IMR-90 (cell line): ENCODE results near the gene PPT2. TPM values are rescaled to one million over a fixed set of nuclear protein-coding genes. Genes with fewer than 3 reads are reported as not detected.

Experiments
- ATAC-seq: fragments of 200-7000 bp; cut with Tn5 transposase; 2 replicates; pipeline ENCODE4 v1.9.1; 2020; ENCODE audit warnings: low read depth, mild to moderate bottlenecking, moderate library complexity
- BruUV-seq: library from RNA; stranded (reverse); fragments of 400-500 nt; replicated peaks from 2 replicates; lab custom pipeline; 2021; lab: Mats Ljungman, UMichigan
- CTCF ChIA-PET: fragments of 300-600 bp; formaldehyde crosslinking; extraction: SDS; loops from one replicate; lab custom pipeline; 2021; ENCODE audit warnings: antibody characterized with exemption; lab: Yijun Ruan, JAX
- POLR2A ChIA-PET: fragments of 300-600 bp; sonication (Branson Sonifier 250); formaldehyde crosslinking; loops from one replicate; lab custom pipeline; 2022; ENCODE audit warnings: antibody characterized with exemption; ENCODE audit not compliant: unreplicated experiment; lab: Charles Lee
- DNase-seq: peaks from one replicate; pipeline ENCODE4 v3.0.0; 2013
- H2AFZ ChIP-seq: replicated peaks from 2 replicates; pipeline ENCODE3; 2013; ENCODE audit warnings: low read length, mild to moderate bottlenecking; ENCODE audit not compliant: poor library complexity
- H2AK5ac ChIP-seq: 2 replicates; pipeline ENCODE4 v1.6.1; 2013; ENCODE audit warnings: low read depth, low read length, inconsistent platforms
- H2AK9ac ChIP-seq: replicated peaks from 2 replicates; pipeline ENCODE3; 2013; ENCODE audit warnings: mild to moderate bottlenecking, low read depth, low read length, moderate library complexity; ENCODE audit not compliant: poor library complexity
- H2BK120ac ChIP-seq: 2 replicates; pipeline ENCODE4 v1.6.1; 2013; ENCODE audit warnings: low read depth, low read length, inconsistent platforms
- H2BK15ac ChIP-seq: 3 replicates; pipeline ENCODE4 v1.6.1; 2013; ENCODE audit warnings: low read depth, low read length, inconsistent platforms
- H2BK20ac ChIP-seq: 2 replicates; pipeline ENCODE4 v1.6.1; 2013; ENCODE audit warnings: low read depth, mild to moderate bottlenecking, inconsistent platforms, low read length, moderate library complexity
- H2BK5ac ChIP-seq: 2 replicates; pipeline ENCODE4 v1.6.1; 2013; ENCODE audit warnings: mild to moderate bottlenecking, low read depth, low read length, inconsistent platforms; ENCODE audit not compliant: poor library complexity, severe bottlenecking
- H3K14ac ChIP-seq: replicated peaks from 2 replicates; pipeline ENCODE4 v1.6.1; 2013; ENCODE audit warnings: low read depth, low read length, inconsistent platforms
- H3K18ac ChIP-seq: 2 replicates; pipeline ENCODE4 v1.6.1; 2013; ENCODE audit warnings: low read depth, low read length, control low read depth
- H3K23ac ChIP-seq: 2 replicates; pipeline ENCODE4 v1.6.1; 2013; ENCODE audit warnings: low read depth, low read length, inconsistent platforms
- H3K27ac ChIP-seq: 2 replicates; pipeline ENCODE4 v1.5.1; 2013; ENCODE audit warnings: mild to moderate bottlenecking, control low read depth, low read length; ENCODE audit not compliant: insufficient read depth
- H3K27me3 ChIP-seq: 2 replicates; pipeline ENCODE4 v1.6.1; 2013; ENCODE audit warnings: low read length; ENCODE audit not compliant: control insufficient read depth, insufficient read depth
- H3K36me3 ChIP-seq: 2 replicates; pipeline ENCODE4 v1.6.1; 2013; ENCODE audit warnings: low read length, mixed read lengths; ENCODE audit not compliant: control insufficient read depth, insufficient read depth
- H3K4ac ChIP-seq: 2 replicates; pipeline ENCODE4 v1.6.1; 2013; ENCODE audit warnings: low read depth, low read length, inconsistent platforms
- H3K4me1 ChIP-seq: 2 replicates; pipeline ENCODE4 v1.6.1; 2013; ENCODE audit warnings: low read length, mixed read lengths; ENCODE audit not compliant: control insufficient read depth, insufficient read depth
- H3K4me2 ChIP-seq: 2 replicates; pipeline ENCODE4 v1.6.1; 2013; ENCODE audit warnings: low read depth, mild to moderate bottlenecking, control low read depth, low read length, moderate library complexity
- H3K4me3 ChIP-seq: 2 replicates; pipeline ENCODE4 v1.5.1; 2013; ENCODE audit warnings: low read depth, mild to moderate bottlenecking, control low read depth, low read length, moderate library complexity; ENCODE audit not compliant: insufficient read depth
- H3K56ac ChIP-seq: 2 replicates; pipeline ENCODE4 v1.6.1; 2013; ENCODE audit warnings: low read length, inconsistent platforms; ENCODE audit not compliant: insufficient read depth; ENCODE audit errors: extremely low read depth
- H3K79me1 ChIP-seq, 2 experiments: 2 replicates each; pipeline ENCODE4 v1.6.1; 2013; ENCODE audit warnings: low read length in 2 of 2, inconsistent platforms in 1 of 2, low read depth in 1 of 2
- H3K9ac ChIP-seq: 2 replicates; pipeline ENCODE4 v1.6.1; 2013; ENCODE audit warnings: low read depth, low read length, control low read depth
- H3K9me1 ChIP-seq: 2 replicates; pipeline ENCODE4 v1.6.1; 2013; ENCODE audit warnings: low read length, inconsistent platforms; ENCODE audit not compliant: insufficient read depth
- H3K9me3 ChIP-seq: 2 replicates; pipeline ENCODE4 v1.6.1; 2013; ENCODE audit warnings: low read length; ENCODE audit not compliant: control insufficient read depth, insufficient read depth
- H4K20me1 ChIP-seq: 2 replicates; pipeline ENCODE4 v1.6.1; 2013; ENCODE audit warnings: low read length, inconsistent platforms; ENCODE audit not compliant: insufficient read depth
- H4K5ac ChIP-seq: 2 replicates; pipeline ENCODE4 v1.6.1; 2013; ENCODE audit warnings: mild to moderate bottlenecking, low read depth, low read length, control low read depth
- H4K8ac ChIP-seq, 2 experiments: 2 replicates each; pipeline ENCODE4 v1.6.1; 2013; ENCODE audit warnings: low read depth in 2 of 2, low read length in 2 of 2, control low read depth in 1 of 2, inconsistent platforms in 1 of 2
- H4K91ac ChIP-seq: 2 replicates; pipeline ENCODE4 v1.6.1; 2013; ENCODE audit warnings: low read depth, low read length, inconsistent platforms; ENCODE audit not compliant: insufficient read depth
- BHLHE40 ChIP-seq: fragments of 150-350 bp; IDR thresholded peaks from 2 replicates; pipeline ENCODE4 v1.6.1; 2016; ENCODE audit warnings: mild to moderate bottlenecking, low read depth, low read length
- CEBPB ChIP-seq: IDR thresholded peaks from 2 replicates; pipeline ENCODE4 v1.6.1; 2012; ENCODE audit warnings: low read depth, low read length, improper control_type of control experiment
- MXI1 ChIP-seq: IDR thresholded peaks from 2 replicates; pipeline ENCODE4 v1.6.1; 2012; ENCODE audit warnings: low read depth, mild to moderate bottlenecking, low read length, moderate library complexity, borderline replicate concordance
- RCOR1 ChIP-seq: IDR thresholded peaks from 2 replicates; pipeline ENCODE4 v1.6.1; 2012; ENCODE audit warnings: mild to moderate bottlenecking, low read length, improper control_type of control experiment; ENCODE audit not compliant: insufficient replicate concordance
- SMC3 ChIP-seq: fragments of 150-350 bp; IDR thresholded peaks from 2 replicates; pipeline ENCODE4 v1.6.1; 2016; ENCODE audit warnings: low read depth, mild to moderate bottlenecking, antibody characterized with exemption, low read length, moderate library complexity
- WGBS, 2 experiments: methylation state at CpG; one replicate each; pipeline versions ENCODE4 v1.1.5 to v1.1.7; 2013; ENCODE audit warnings: missing lambda C conversion rate in 2 of 2; ENCODE audit not compliant: insufficient read length in 1 of 2; ENCODE audit errors: extremely low coverage in 2 of 2; 5-methylcytosine and 5-hydroxymethylcytosine counted together
- dilution Hi-C: fragments of 300-500 bp; cut with HindIII; formaldehyde crosslinking; loops from one replicate; pipeline ENCODE4 v1.14.3; 2018; ENCODE audit warnings: low sequenced_read_pairs; ENCODE audit not compliant: unreplicated experiment
- in situ Hi-C: fragments of 300-500 bp; cut with MboI; formaldehyde crosslinking; loops from 3 replicates; pipeline ENCODE4 v1.14.3; 2019; ENCODE audit warnings: low sequenced_read_pairs, inconsistent platforms, mixed read lengths
- intact Hi-C: fragments of 100-400 bp; cut with micrococcal nuclease; formaldehyde crosslinking; loops from 2 replicates; pipeline ENCODE4 v1.10.0; 2022
- polyA plus RNA-seq, 3 experiments: library from polyadenylated mRNA; depleted of rRNA; stranded (reverse); fragments of >200 nt; gene quantifications; 2 replicates each; pipeline ENCODE4 v1.2.3, GENCODE V29; 2012; ENCODE audit warnings: low replicate concordance in 1 of 3
- total RNA-seq: library from RNA; depleted of rRNA; stranded (reverse); fragments of >200 nt; gene quantifications from 2 replicates; pipeline ENCODE4 v1.2.3, GENCODE V29; 2012
- TF ChIP-seq, protein P1 (sequence below): conservative IDR thresholded peaks from 2 replicates; pipeline ENCODE4 v1.5.1; 2012; ENCODE audit warnings: mild to moderate bottlenecking, low read depth, low read length, improper control_type of control experiment
- TF ChIP-seq, protein P2 (sequence below): fragments of 150-350 bp; IDR thresholded peaks from 2 replicates; pipeline ENCODE4 v1.6.1; 2016; ENCODE audit warnings: low read depth, mild to moderate bottlenecking, low read length, moderate library complexity, borderline replicate concordance

Gene PPT2
- total and polyA plus RNA-seq, 2 of the 4 experiments (the other 2 are of a cell fraction) = 3.2 to 16.2 TPM

DNA sequence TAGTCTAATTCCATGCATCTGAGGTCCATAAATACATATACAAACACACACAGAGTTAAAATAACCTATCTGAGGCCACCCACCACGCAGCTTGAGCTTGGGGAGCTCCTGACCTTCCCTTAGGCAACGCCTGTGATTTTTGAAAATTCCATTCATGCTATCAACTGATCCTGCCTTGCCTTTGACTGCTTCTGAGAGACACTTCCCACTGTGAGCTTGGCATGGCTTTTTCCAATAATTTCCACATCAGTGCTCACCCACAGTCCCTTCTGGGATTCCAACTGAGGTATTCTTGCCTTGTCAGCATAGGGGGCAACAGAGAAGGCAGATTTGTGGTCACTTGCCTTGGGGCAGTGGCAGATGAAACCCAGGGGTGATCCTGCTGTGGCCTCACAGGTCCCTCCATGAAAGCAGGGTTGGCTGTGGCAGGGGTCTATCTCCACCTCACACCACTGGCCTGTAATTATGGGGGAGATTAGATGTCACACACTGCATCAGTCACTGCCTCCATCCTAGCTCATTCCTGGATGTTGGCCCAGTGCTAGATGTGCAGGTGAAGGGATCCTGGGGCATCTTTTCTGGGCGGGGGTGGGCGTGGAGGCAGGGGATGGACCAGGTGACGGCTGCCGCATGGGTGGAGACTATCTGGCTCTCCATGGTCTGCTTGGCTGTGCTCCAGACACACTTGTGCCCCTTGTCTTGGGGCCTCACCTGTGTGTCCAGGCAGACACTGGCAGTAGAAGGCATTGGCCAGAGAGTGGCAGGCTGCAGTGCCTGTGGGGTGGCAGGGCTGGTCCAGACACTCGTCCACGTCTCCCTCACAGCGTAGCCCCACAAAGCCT, 49.7 kb downstream of the PPT2 start:
- Histone ChIP-seq H2BK15ac (no peak overlapping the region), H2BK120ac (no peak overlapping the region), H3K79me1 (no peaks in the 10 kb centered on the region), H2BK5ac (no peak overlapping the region), H2AFZ (no peak overlapping the region), H3K4me2 (no peak overlapping the region), H2BK20ac (no peak overlapping the region), H3K9ac (no peak overlapping the region), H3K56ac (no peak overlapping the region), H3K36me3 (no peaks in the 10 kb centered on the region), H3K23ac (no peak overlapping the region), H3K4me3 (no peak overlapping the region), H3K4me1 (no peaks in the 10 kb centered on the region), H2AK9ac (no peak overlapping the region), H3K4ac (no peak overlapping the region), H3K9me1 (no peaks in the 10 kb centered on the region), H3K27me3 (peaks cover 10% of the 10 kb centered on the region; the same call in 1 of the 2 replicates), H3K14ac (no peak overlapping the region), H3K9me3 (no peaks in the 10 kb centered on the region), H4K91ac (no peak overlapping the region), H3K18ac (no peak overlapping the region), H2AK5ac (no peak overlapping the region), H4K5ac (no peak overlapping the region), H3K27ac (no peak overlapping the region), H4K8ac (no peak overlapping the region), H4K20me1 (no peaks in the 10 kb centered on the region)
- intact Hi-C loops (no loop called here), in situ Hi-C loops (no loop called here), dilution Hi-C loops (no loop called here)
- WGBS, 2 experiments = 76% methylated on average over 6 of the region's 9 CpGs; no CpG with 5 or more reads in 1 of the 2 experiments
- no peak for TF ChIP-seq SMC3
- TF ChIP-seq, protein P1, sequence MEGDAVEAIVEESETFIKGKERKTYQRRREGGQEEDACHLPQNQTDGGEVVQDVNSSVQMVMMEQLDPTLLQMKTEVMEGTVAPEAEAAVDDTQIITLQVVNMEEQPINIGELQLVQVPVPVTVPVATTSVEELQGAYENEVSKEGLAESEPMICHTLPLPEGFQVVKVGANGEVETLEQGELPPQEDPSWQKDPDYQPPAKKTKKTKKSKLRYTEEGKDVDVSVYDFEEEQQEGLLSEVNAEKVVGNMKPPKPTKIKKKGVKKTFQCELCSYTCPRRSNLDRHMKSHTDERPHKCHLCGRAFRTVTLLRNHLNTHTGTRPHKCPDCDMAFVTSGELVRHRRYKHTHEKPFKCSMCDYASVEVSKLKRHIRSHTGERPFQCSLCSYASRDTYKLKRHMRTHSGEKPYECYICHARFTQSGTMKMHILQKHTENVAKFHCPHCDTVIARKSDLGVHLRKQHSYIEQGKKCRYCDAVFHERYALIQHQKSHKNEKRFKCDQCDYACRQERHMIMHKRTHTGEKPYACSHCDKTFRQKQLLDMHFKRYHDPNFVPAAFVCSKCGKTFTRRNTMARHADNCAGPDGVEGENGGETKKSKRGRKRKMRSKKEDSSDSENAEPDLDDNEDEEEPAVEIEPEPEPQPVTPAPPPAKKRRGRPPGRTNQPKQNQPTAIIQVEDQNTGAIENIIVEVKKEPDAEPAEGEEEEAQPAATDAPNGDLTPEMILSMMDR = no peak
- no peak for TF ChIP-seq MXI1
- TF ChIP-seq, protein P2, sequence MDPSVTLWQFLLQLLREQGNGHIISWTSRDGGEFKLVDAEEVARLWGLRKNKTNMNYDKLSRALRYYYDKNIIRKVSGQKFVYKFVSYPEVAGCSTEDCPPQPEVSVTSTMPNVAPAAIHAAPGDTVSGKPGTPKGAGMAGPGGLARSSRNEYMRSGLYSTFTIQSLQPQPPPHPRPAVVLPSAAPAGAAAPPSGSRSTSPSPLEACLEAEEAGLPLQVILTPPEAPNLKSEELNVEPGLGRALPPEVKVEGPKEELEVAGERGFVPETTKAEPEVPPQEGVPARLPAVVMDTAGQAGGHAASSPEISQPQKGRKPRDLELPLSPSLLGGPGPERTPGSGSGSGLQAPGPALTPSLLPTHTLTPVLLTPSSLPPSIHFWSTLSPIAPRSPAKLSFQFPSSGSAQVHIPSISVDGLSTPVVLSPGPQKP = no peak
- TF ChIP-seq CEBPB = no peak
- no peak for TF ChIP-seq BHLHE40
- no peak for TF ChIP-seq RCOR1
- DNase-seq = no peak
- no TSS peak for BruUV-seq
- ChIA-PET POLR2A (no interaction called here), CTCF (no interaction called here)
- ATAC-seq = no peak
